Measurements from ENCODE around the gene CPVL.

Gene CPVL

GRCh38 chr7:28986028-28986764 is 160.1 kb downstream of the CPVL start:
- no peak for TF ChIP-seq CTCF (conservative IDR thresholded peaks at IDR 0.05; ENCODE audit: control insufficient read depth, insufficient read depth, low read depth, low read length)
- no peak overlapping the region for H3K4me3 ChIP-seq (ENCODE audit: control insufficient read depth, low read depth, low read length)
- no peak for DNase-seq (ENCODE audit: low read depth)

- H3K4me3 ChIP-seq (ENCODE audit: control insufficient read depth, low read depth, low read length) = no peak overlapping the region
- no peak for TF ChIP-seq CTCF (conservative IDR thresholded peaks at IDR 0.05; ENCODE audit: control insufficient read depth, insufficient read depth, low read depth, low read length)
- peak; percentile 90 for DNase-seq (ENCODE audit: low read depth)
Measured at GRCh38 chr7:28984631-28985030, 161.7 kb downstream of the CPVL start.

- TF ChIP-seq CTCF (conservative IDR thresholded peaks at IDR 0.05; ENCODE audit: control insufficient read depth, insufficient read depth, low read depth, low read length) = no peak
- DNase-seq (ENCODE audit: low read depth) = no peak
- no peak overlapping the region for H3K4me3 ChIP-seq (ENCODE audit: control insufficient read depth, low read depth, low read length)
Measured at GRCh38 chr7:28984217-28984616, 162.1 kb downstream of the CPVL start.

- no peak overlapping the region for H3K4me3 ChIP-seq (ENCODE audit: control insufficient read depth, low read depth, low read length)
- TF ChIP-seq CTCF (conservative IDR thresholded peaks at IDR 0.05; ENCODE audit: control insufficient read depth, insufficient read depth, low read depth, low read length) = no peak
- DNase-seq (ENCODE audit: low read depth) = no peak
Measured at GRCh38 chr7:28983396-28984190, 162.7 kb downstream of the CPVL start.

- H3K4me3 ChIP-seq (ENCODE audit: control insufficient read depth, low read depth, low read length) = no peak overlapping the region
- no peak for TF ChIP-seq CTCF (conservative IDR thresholded peaks at IDR 0.05; ENCODE audit: control insufficient read depth, insufficient read depth, low read depth, low read length)
- no peak for DNase-seq (ENCODE audit: low read depth)
Measured at GRCh38 chr7:28981161-28981465, 165.2 kb downstream of the CPVL start.

GRCh38 chr7:28980451-28981160 is 165.7 kb downstream of the CPVL start:
- DNase-seq (ENCODE audit: low read depth) = peak; percentile 32
- no peak overlapping the region for H3K4me3 ChIP-seq (ENCODE audit: control insufficient read depth, low read depth, low read length)
- TF ChIP-seq CTCF (conservative IDR thresholded peaks at IDR 0.05; ENCODE audit: control insufficient read depth, insufficient read depth, low read depth, low read length) = no peak
